ENCODE data around the gene CLEC4M.
A peak's percentile ranks its signal among the peaks of the same experiment; 100 is the strongest.

CLEC4M gene

GRCh38 chr19:7788933-7789323, 25.9 kb downstream of the CLEC4M start:
- H3K4me1 ChIP-seq (ENCODE audit: insufficient read depth, low read length, severe bottlenecking): no peaks in the 10 kb centered on the region
- H3K27me3 ChIP-seq (ENCODE audit: insufficient read depth, low read length): no peaks in the 10 kb centered on the region; the same call in 1 of the 2 replicates
- H3K79me2 ChIP-seq (ENCODE audit: insufficient read depth, low read length): no peaks in the 10 kb centered on the region
- TF ChIP-seq EZH2 (IDR thresholded peaks at IDR 0.05; ENCODE audit: borderline replicate concordance, low read length) (no peak), CTCF (IDR thresholded peaks at IDR 0.05; ENCODE audit: low read length) (no peak)
- H3F3A ChIP-seq (ENCODE audit: insufficient read depth, low read length): no peaks in the 10 kb centered on the region
- H3K9me2 ChIP-seq (ENCODE audit: low read depth, low read length): no peaks in the 10 kb centered on the region
- H3K27ac ChIP-seq (ENCODE audit: low read depth, low read length, poor library complexity, severe bottlenecking): no peak overlapping the region
- H3K4me2 ChIP-seq (ENCODE audit: low read length): no peak overlapping the region
- no peak overlapping the region for H3K4me3 ChIP-seq (ENCODE audit: low read depth, low read length, poor library complexity, severe bottlenecking)
- no peaks in the 10 kb centered on the region for H3K9me3 ChIP-seq (ENCODE audit: low read length)
- H2AFZ ChIP-seq (ENCODE audit: low read length): no peak overlapping the region
- no peak overlapping the region for H3K9ac ChIP-seq (ENCODE audit: low read length)
- H4K20me1 ChIP-seq (ENCODE audit: insufficient read depth, low read length): no peaks in the 10 kb centered on the region
- H3K36me3 ChIP-seq (ENCODE audit: insufficient read depth, low read length): no peaks in the 10 kb centered on the region; the same call in 1 of the 2 replicates

GRCh38 chr19:7789447-7789846, 26.4 kb downstream of the CLEC4M start:
- no peaks in the 10 kb centered on the region; the same call in 1 of the 2 replicates for H3K27me3 ChIP-seq (ENCODE audit: insufficient read depth, low read length)
- H3K9me3 ChIP-seq (ENCODE audit: low read length): no peaks in the 10 kb centered on the region
- no peaks in the 10 kb centered on the region; the same call in 1 of the 2 replicates for H3K36me3 ChIP-seq (ENCODE audit: insufficient read depth, low read length)
- H3K4me1 ChIP-seq (ENCODE audit: insufficient read depth, low read length, severe bottlenecking): no peaks in the 10 kb centered on the region
- no peak overlapping the region for H3K27ac ChIP-seq (ENCODE audit: low read depth, low read length, poor library complexity, severe bottlenecking)
- H4K20me1 ChIP-seq (ENCODE audit: insufficient read depth, low read length): no peaks in the 10 kb centered on the region
- TF ChIP-seq CTCF (IDR thresholded peaks at IDR 0.05; ENCODE audit: low read length) (no peak), EZH2 (IDR thresholded peaks at IDR 0.05; ENCODE audit: borderline replicate concordance, low read length) (no peak)
- H3K9ac ChIP-seq (ENCODE audit: low read length): no peak overlapping the region
- no peak overlapping the region for H3K4me3 ChIP-seq (ENCODE audit: low read depth, low read length, poor library complexity, severe bottlenecking)
- H2AFZ ChIP-seq (ENCODE audit: low read length): no peak overlapping the region
- H3K9me2 ChIP-seq (ENCODE audit: low read depth, low read length): no peaks in the 10 kb centered on the region
- peak overlapping the region; percentile 38; the same call in 1 of the 2 replicates for H3K4me2 ChIP-seq (ENCODE audit: low read length)
- H3K79me2 ChIP-seq (ENCODE audit: insufficient read depth, low read length): no peaks in the 10 kb centered on the region
- no peaks in the 10 kb centered on the region for H3F3A ChIP-seq (ENCODE audit: insufficient read depth, low read length)

- Histone ChIP-seq H3K4me2 (ENCODE audit: low read length) (no peak overlapping the region), H3K79me2 (ENCODE audit: insufficient read depth, low read length) (no peaks in the 10 kb centered on the region), H3K9me2 (ENCODE audit: low read depth, low read length) (no peaks in the 10 kb centered on the region), H3K27me3 (ENCODE audit: insufficient read depth, low read length) (no peaks in the 10 kb centered on the region; the same call in 1 of the 2 replicates), H3K4me3 (ENCODE audit: low read depth, low read length, poor library complexity, severe bottlenecking) (no peak overlapping the region), H4K20me1 (ENCODE audit: insufficient read depth, low read length) (no peaks in the 10 kb centered on the region), H3F3A (ENCODE audit: insufficient read depth, low read length) (no peaks in the 10 kb centered on the region), H3K4me1 (ENCODE audit: insufficient read depth, low read length, severe bottlenecking) (no peaks in the 10 kb centered on the region), H3K27ac (ENCODE audit: low read depth, low read length, poor library complexity, severe bottlenecking) (no peak overlapping the region), H3K9me3 (ENCODE audit: low read length) (no peaks in the 10 kb centered on the region), H3K9ac (ENCODE audit: low read length) (no peak overlapping the region), H3K36me3 (ENCODE audit: insufficient read depth, low read length) (no peaks in the 10 kb centered on the region; the same call in 1 of the 2 replicates), H2AFZ (ENCODE audit: low read length) (no peak overlapping the region)
- TF ChIP-seq EZH2 (IDR thresholded peaks at IDR 0.05; ENCODE audit: borderline replicate concordance, low read length) (no peak), CTCF (IDR thresholded peaks at IDR 0.05; ENCODE audit: low read length) (no peak)
These were observed 27.4 kb downstream of the CLEC4M start for GRCh38 chr19:7790416-7790815.
